C4-2B (cell line): ENCODE results near the gene CCDC102B.

ENCODE experiments used
- ZFX ChIP-seq: fragments of 450-650 bp; IDR thresholded peaks from 2 replicates; pipeline ENCODE4 v1.6.1; 2017
- TF ChIP-seq, protein P1 (sequence below): fragments of 450-650 bp; conservative IDR thresholded peaks from 2 replicates; pipeline ENCODE4 v1.5.1; 2017; ENCODE audit warnings: mild to moderate bottlenecking

DNA sequence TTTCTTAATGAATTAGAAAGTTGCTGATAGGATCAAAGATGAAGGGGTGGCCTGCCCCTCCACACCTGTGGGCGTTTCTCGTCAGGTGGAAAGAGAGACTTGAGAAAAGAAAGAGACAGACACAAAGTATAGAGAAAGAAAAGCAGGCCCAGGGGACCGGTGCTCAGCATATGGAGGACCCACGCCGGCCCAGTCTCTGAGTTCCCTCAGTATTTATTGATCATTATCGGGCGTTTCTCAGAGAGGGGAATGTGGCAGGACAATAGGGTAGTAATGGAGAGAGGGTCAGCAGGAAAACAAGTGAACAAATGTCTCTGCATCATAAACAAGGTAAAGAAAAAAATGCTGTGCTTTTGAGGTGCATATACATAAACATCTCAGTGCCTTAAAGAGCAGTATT lies 144.3 kb downstream of the CCDC102B start:
- TF ChIP-seq, protein P1, sequence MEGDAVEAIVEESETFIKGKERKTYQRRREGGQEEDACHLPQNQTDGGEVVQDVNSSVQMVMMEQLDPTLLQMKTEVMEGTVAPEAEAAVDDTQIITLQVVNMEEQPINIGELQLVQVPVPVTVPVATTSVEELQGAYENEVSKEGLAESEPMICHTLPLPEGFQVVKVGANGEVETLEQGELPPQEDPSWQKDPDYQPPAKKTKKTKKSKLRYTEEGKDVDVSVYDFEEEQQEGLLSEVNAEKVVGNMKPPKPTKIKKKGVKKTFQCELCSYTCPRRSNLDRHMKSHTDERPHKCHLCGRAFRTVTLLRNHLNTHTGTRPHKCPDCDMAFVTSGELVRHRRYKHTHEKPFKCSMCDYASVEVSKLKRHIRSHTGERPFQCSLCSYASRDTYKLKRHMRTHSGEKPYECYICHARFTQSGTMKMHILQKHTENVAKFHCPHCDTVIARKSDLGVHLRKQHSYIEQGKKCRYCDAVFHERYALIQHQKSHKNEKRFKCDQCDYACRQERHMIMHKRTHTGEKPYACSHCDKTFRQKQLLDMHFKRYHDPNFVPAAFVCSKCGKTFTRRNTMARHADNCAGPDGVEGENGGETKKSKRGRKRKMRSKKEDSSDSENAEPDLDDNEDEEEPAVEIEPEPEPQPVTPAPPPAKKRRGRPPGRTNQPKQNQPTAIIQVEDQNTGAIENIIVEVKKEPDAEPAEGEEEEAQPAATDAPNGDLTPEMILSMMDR = no peak
- no peak for TF ChIP-seq ZFX
